Neural progenitor cell (in vitro differentiated cells): Measurements from ENCODE around the gene CDK4.

Experiments
- CTCF ChIP-seq: fragments of 200-600 bp; sonication (generic); IDR thresholded peaks from 2 replicates; pipeline ENCODE4 v1.5.1; 2017; ENCODE audit warnings: antibody characterized with exemption, mild to moderate bottlenecking
- EZH2 ChIP-seq: fragments of 200-600 bp; sonication (generic); IDR thresholded peaks from 2 replicates; pipeline ENCODE4 v1.6.1; 2017; ENCODE audit warnings: antibody characterized with exemption, mild to moderate bottlenecking, moderate library complexity
- EZH2phosphoT487 ChIP-seq: fragments of 200-600 bp; sonication (generic); IDR thresholded peaks from 2 replicates; pipeline ENCODE4 v1.6.1; 2017; ENCODE audit warnings: antibody characterized with exemption

GRCh38 chr12:57741844-57742738 is 10.0 kb downstream of the CDK4 start:
- TF ChIP-seq CTCF, result no peak
- TF ChIP-seq EZH2, result no peak
- TF ChIP-seq EZH2phosphoT487, result no peak
